Measurements from ENCODE around the gene GRB10. TPM values are rescaled to one million over a fixed set of nuclear protein-coding genes. Genes with fewer than 3 reads are reported as not detected.

Gene GRB10
- total RNA-seq, 8 experiments from 2014 or later, result 14.7 to 38.6 (median 30.9) TPM

- H3K27ac ChIP-seq, result no peak overlapping the region
- WGBS, 10 experiments, result 60 to 100% (median 78%) methylated on average over 1 to 2 of the region's 2 CpGs; no CpG with 5 or more reads in 6 of the 10 experiments
- in situ Hi-C loops (cut with MboI; ENCODE audit: low pct_unique_long_range_greater_than_20kb in 2 of 9, low sequenced_read_pairs in 9 of 9, unreplicated experiment in 9 of 9), result no loop called here
- no peak overlapping the region for H3K4me3 ChIP-seq
- peaks cover 7 to 12% of the 10 kb centered on the region in 2 donors for H3K4me1 ChIP-seq (replicated peaks in 1 of 2)
- no peak for ATAC-seq (replicated peaks in 6 of 8)
Measured at GRCh38 chr7:50795253-50795652, 12.6 kb upstream of the GRB10 start.

- peak overlapping the region; percentile 55 to 94 (median 82) for H3K4me3 ChIP-seq
- WGBS, 10 experiments, result 51 to 100% (median 81%) methylated on average over 3 to 15 of the region's 18 CpGs; no CpG with 5 or more reads in 1 of the 10 experiments
- ATAC-seq (replicated peaks in 6 of 8), result no peak
- in situ Hi-C loops (cut with MboI; ENCODE audit: low pct_unique_long_range_greater_than_20kb in 2 of 9, low sequenced_read_pairs in 9 of 9, unreplicated experiment in 9 of 9), result no loop called here
- no peak overlapping the region for H3K27ac ChIP-seq
- H3K4me1 ChIP-seq (replicated peaks in 1 of 2), result peaks cover 14 to 23% of the 10 kb centered on the region in 2 donors
Measured at GRCh38 chr7:50793947-50794570, 11.4 kb upstream of the GRB10 start.

- 2 to 14% (median 7%) methylated on average over 7 to 15 of the region's 113 CpGs; no CpG with 5 or more reads in 7 of the 10 experiments for WGBS, 10 experiments
- Histone ChIP-seq H3K27ac (peak overlapping the region; percentile 73 to 83), H3K4me3 (peak overlapping the region; percentile 55 to 94 (median 82)), H3K4me1 (replicated peaks in 1 of 2) (peaks cover 14 to 23% of the 10 kb centered on the region in 2 donors)
- in situ Hi-C loops (cut with MboI; ENCODE audit: low pct_unique_long_range_greater_than_20kb in 2 of 9, low sequenced_read_pairs in 9 of 9, unreplicated experiment in 9 of 9), result no loop called here
- peak; percentile 64 to 79 (median 71) for ATAC-seq (replicated peaks in 6 of 8)
Measured at GRCh38 chr7:50793120-50793946, 10.6 kb upstream of the GRB10 start.

- peaks cover 14 to 23% of the 10 kb centered on the region in 2 donors for H3K4me1 ChIP-seq (replicated peaks in 1 of 2)
- in situ Hi-C loops (cut with MboI; ENCODE audit: low pct_unique_long_range_greater_than_20kb in 2 of 9, low sequenced_read_pairs in 9 of 9, unreplicated experiment in 9 of 9), result no loop called here
- H3K4me3 ChIP-seq, result peak overlapping the region; percentile 55 to 94 (median 82)
- ATAC-seq (replicated peaks in 6 of 8), result peak; percentile 49 to 77 (median 66)
- peak overlapping the region; percentile 73 to 83 for H3K27ac ChIP-seq
- 0 to 10% (median 1%) methylated on average over 1 to 18 of the region's 91 CpGs for WGBS, 10 experiments
Measured at GRCh38 chr7:50792342-50793119, 9.8 kb upstream of the GRB10 start.

- WGBS, 10 experiments, result 0 to 16% (median 2%) methylated on average over 1 to 10 of the region's 10 CpGs; no CpG with 5 or more reads in 2 of the 10 experiments
- H3K27ac ChIP-seq, result peak overlapping the region in 1 of 2 donors; percentile 83
- in situ Hi-C loops (cut with MboI; ENCODE audit: low pct_unique_long_range_greater_than_20kb in 2 of 9, low sequenced_read_pairs in 9 of 9, unreplicated experiment in 9 of 9), result no loop called here
- peaks cover 14 to 23% of the 10 kb centered on the region in 2 donors for H3K4me1 ChIP-seq (replicated peaks in 1 of 2)
- peak overlapping the region; percentile 55 to 94 (median 82) for H3K4me3 ChIP-seq
- no peak for ATAC-seq (replicated peaks in 6 of 8)
Measured at GRCh38 chr7:50791938-50792341, 9.2 kb upstream of the GRB10 start.

- in situ Hi-C loops (cut with MboI; ENCODE audit: low pct_unique_long_range_greater_than_20kb in 2 of 9, low sequenced_read_pairs in 9 of 9, unreplicated experiment in 9 of 9), result no loop called here
Measured at GRCh38 chr7:50791363-50791937, 8.8 kb upstream of the GRB10 start.

GRCh38 chr7:50790381-50790780, 7.7 kb upstream of the GRB10 start:
- WGBS, 10 experiments, result 61 to 100% (median 76%) methylated on average over 1 to 9 of the region's 9 CpGs; no CpG with 5 or more reads in 2 of the 10 experiments
- no peak for ATAC-seq (replicated peaks in 6 of 8)
- peak overlapping the region in 3 of 5 donors; percentile 0 to 19 (median 7) for H3K4me3 ChIP-seq
- in situ Hi-C loops (cut with MboI; ENCODE audit: low pct_unique_long_range_greater_than_20kb in 2 of 9, low sequenced_read_pairs in 9 of 9, unreplicated experiment in 9 of 9), result no loop called here
- H3K27ac ChIP-seq, result no peak overlapping the region
- H3K4me1 ChIP-seq (replicated peaks in 1 of 2), result peaks cover 14 to 23% of the 10 kb centered on the region in 2 donors

More at GRCh38 chr7:50791363-50791937, 8.8 kb upstream of the GRB10 start:
- ATAC-seq (replicated peaks in 6 of 8), result no peak
- Histone ChIP-seq H3K27ac (no peak overlapping the region), H3K4me3 (peak overlapping the region; percentile 55 to 94 (median 82)), H3K4me1 (replicated peaks in 1 of 2) (peaks cover 14 to 23% of the 10 kb centered on the region in 2 donors)
- WGBS, 10 experiments, result 8 to 100% (median 61%) methylated on average over 1 to 5 of the region's 5 CpGs

GRCh38 chr7:50788382-50788781, 5.7 kb upstream of the GRB10 start:
- 90 to 100% (median 100%) methylated on average over 1 to 2 of the region's 5 CpGs; no CpG with 5 or more reads in 5 of the 10 experiments for WGBS, 10 experiments
- H3K4me3 ChIP-seq, result no peak overlapping the region
- peaks cover 14 to 36% of the 10 kb centered on the region in 2 donors for H3K4me1 ChIP-seq (replicated peaks in 1 of 2)
- in situ Hi-C loops (cut with MboI; ENCODE audit: low pct_unique_long_range_greater_than_20kb in 2 of 9, low sequenced_read_pairs in 9 of 9, unreplicated experiment in 9 of 9), result no loop called here
- no peak overlapping the region for H3K27ac ChIP-seq
- ATAC-seq (replicated peaks in 6 of 8), result no peak

GRCh38 chr7:50787825-50788224, 5.1 kb upstream of the GRB10 start:
- in situ Hi-C loops (cut with MboI; ENCODE audit: low pct_unique_long_range_greater_than_20kb in 2 of 9, low sequenced_read_pairs in 9 of 9, unreplicated experiment in 9 of 9), result no loop called here
- 89 to 100% (median 93%) methylated on average over 1 to 4 of the region's 4 CpGs; no CpG with 5 or more reads in 4 of the 10 experiments for WGBS, 10 experiments
- Histone ChIP-seq H3K4me3 (no peak overlapping the region), H3K27ac (no peak overlapping the region), H3K4me1 (replicated peaks in 1 of 2) (peaks cover 14 to 38% of the 10 kb centered on the region in 2 donors)
- ATAC-seq (replicated peaks in 6 of 8), result no peak

GRCh38 chr7:50785346-50785745, 2.6 kb upstream of the GRB10 start:
- 72 to 100% (median 98%) methylated on average over 1 to 5 of the region's 6 CpGs; no CpG with 5 or more reads in 4 of the 10 experiments for WGBS, 10 experiments
- Histone ChIP-seq H3K4me3 (no peak overlapping the region), H3K4me1 (replicated peaks in 1 of 2) (peaks cover 8 to 27% of the 10 kb centered on the region in 2 donors), H3K27ac (no peak overlapping the region)
- in situ Hi-C loops (cut with MboI; ENCODE audit: low pct_unique_long_range_greater_than_20kb in 2 of 9, low sequenced_read_pairs in 9 of 9, unreplicated experiment in 9 of 9), result no loop called here
- no peak for ATAC-seq (replicated peaks in 6 of 8)

GRCh38 chr7:50783801-50784507, 1.3 kb upstream of the GRB10 start:
- no peak for ATAC-seq (replicated peaks in 6 of 8)
- in situ Hi-C loops (cut with MboI; ENCODE audit: low pct_unique_long_range_greater_than_20kb in 2 of 9, low sequenced_read_pairs in 9 of 9, unreplicated experiment in 9 of 9), result no loop called here
- 33 to 90% (median 77%) methylated on average over 1 to 9 of the region's 12 CpGs; no CpG with 5 or more reads in 1 of the 10 experiments for WGBS, 10 experiments
- Histone ChIP-seq H3K27ac (peak overlapping the region; percentile 2 to 80), H3K4me3 (peak overlapping the region; percentile 40 to 65 (median 54)), H3K4me1 (replicated peaks in 1 of 2) (peaks cover 0 to 15% of the 10 kb centered on the region in 2 donors)

- in situ Hi-C loops (cut with MboI; ENCODE audit: low pct_unique_long_range_greater_than_20kb in 2 of 9, low sequenced_read_pairs in 9 of 9, unreplicated experiment in 9 of 9), result no loop called here
- peaks cover 0 to 15% of the 10 kb centered on the region in 2 donors for H3K4me1 ChIP-seq (replicated peaks in 1 of 2)
- peak in 5 of 8 experiments; percentile 8 to 31 (median 26) for ATAC-seq (replicated peaks in 6 of 8)
- peak overlapping the region; percentile 40 to 65 (median 54) for H3K4me3 ChIP-seq
- 40 to 73% (median 56%) methylated on average over 1 to 3 of the region's 7 CpGs; no CpG with 5 or more reads in 5 of the 10 experiments for WGBS, 10 experiments
- H3K27ac ChIP-seq, result peak overlapping the region; percentile 31 to 80
Measured at GRCh38 chr7:50783303-50783702, 607 bp upstream of the GRB10 start.
